Endothelial cell of umbilical vein (primary cell): Measurements from ENCODE around the gene HYI. TPM values are rescaled to one million over a fixed set of nuclear protein-coding genes. Genes with fewer than 3 reads are reported as not detected.
A peak's percentile ranks its signal among the peaks of the same experiment; 100 is the strongest.

Experiments
- BruUV-seq: library from RNA; stranded (reverse); fragments of 400-500 nt; replicated peaks from 2 replicates; lab custom pipeline; 2021; lab: Mats Ljungman, UMichigan
- CTCF ChIA-PET: fragments of 300-600, 350-600 bp; sonication (Branson Sonifier 250); formaldehyde crosslinking; loops from one replicate; lab custom pipeline; 2021; ENCODE audit warnings: antibody characterized with exemption, inconsistent platforms; lab: Charles Lee
- POLR2A ChIA-PET: fragments of 300-600, 350-600 bp; sonication (Branson Sonifier 250); formaldehyde crosslinking; loops from one replicate; lab custom pipeline; 2021; ENCODE audit warnings: antibody characterized with exemption, inconsistent platforms; lab: Charles Lee
- DNase-seq: peaks from one replicate; pipeline ENCODE4 v3.0.0-alpha.2; 2011; ENCODE audit warnings: low read depth, low spot score
- FAIRE-seq: peaks from 2 replicates; lab custom pipeline; 2011; peaks lifted over from hg19 to GRCh38; lab: Jason Lieb, UNC
- H2AFZ ChIP-seq: 2 replicates; pipeline ENCODE4 v1.6.0; 2012; ENCODE audit warnings: low read depth, low read length, control low read depth, inconsistent platforms
- H3K27ac ChIP-seq: 2 replicates; pipeline ENCODE4 v1.5.1; 2011; ENCODE audit warnings: low read depth, mild to moderate bottlenecking, control low read depth, low read length, moderate library complexity; ENCODE audit not compliant: insufficient read depth
- H3K27me3 ChIP-seq, 2 experiments: 2 replicates each; pipeline versions ENCODE4 v1.6.0 to v1.6.1; 2011; ENCODE audit warnings: low read length in 2 of 2, mixed read lengths in 1 of 2; ENCODE audit not compliant: control insufficient read depth in 2 of 2, insufficient read depth in 2 of 2
- H3K36me3 ChIP-seq, 2 experiments: 2 replicates in 1 of 2; 3 replicates in 1 of 2; pipeline ENCODE4 v1.5.1; 2011; ENCODE audit warnings: low read length in 2 of 2, mild to moderate bottlenecking in 1 of 2, moderate library complexity in 1 of 2; ENCODE audit not compliant: control insufficient read depth in 2 of 2, insufficient read depth in 2 of 2; ENCODE audit errors: extremely low read depth in 1 of 2
- H3K4me1 ChIP-seq: 3 replicates; pipeline ENCODE4 v1.5.1; 2011; ENCODE audit warnings: mild to moderate bottlenecking, low read length; ENCODE audit not compliant: control insufficient read depth, insufficient read depth; ENCODE audit errors: extremely low read depth
- H3K4me2 ChIP-seq: 2 replicates; pipeline ENCODE4 v1.6.1; 2011; ENCODE audit warnings: low read length, control low read depth, mixed read lengths; ENCODE audit not compliant: insufficient read depth
- H3K4me3 ChIP-seq, 3 experiments: fragments of 200-600 bp in 1 of 3; sonication (generic), shearing (Covaris generic) in 1 of 3; replicated peaks in 1 of 3; 2 replicates each; pipeline ENCODE4 v1.5.1; 2011 to 2016; ENCODE audit warnings: control low read depth in 3 of 3, low read length in 3 of 3, mild to moderate bottlenecking in 2 of 3, inconsistent platforms in 1 of 3, low read depth in 1 of 3, moderate library complexity in 1 of 3; ENCODE audit not compliant: insufficient read depth in 1 of 3
- H3K79me2 ChIP-seq: 2 replicates; pipeline ENCODE4 v1.6.0; 2012; ENCODE audit warnings: low read length, inconsistent platforms; ENCODE audit not compliant: control insufficient read depth, insufficient read depth
- H3K9ac ChIP-seq: replicated peaks from 2 replicates; pipeline ENCODE3; 2011; ENCODE audit warnings: low read length, control low read depth; ENCODE audit not compliant: insufficient read depth; ENCODE audit errors: extremely low read depth
- H3K9me1 ChIP-seq: replicated peaks from 3 replicates; pipeline ENCODE4 v1.6.0; 2011; ENCODE audit warnings: mild to moderate bottlenecking, low read length; ENCODE audit not compliant: control insufficient read depth, insufficient read depth; ENCODE audit errors: extremely low read depth
- H3K9me3 ChIP-seq: replicated peaks from 2 replicates; pipeline ENCODE4 v1.5.1; 2012; ENCODE audit warnings: low read length, inconsistent platforms; ENCODE audit not compliant: control insufficient read depth, insufficient read depth
- H4K20me1 ChIP-seq: replicated peaks from 2 replicates; pipeline ENCODE3; 2011; ENCODE audit warnings: mild to moderate bottlenecking, low read length; ENCODE audit not compliant: control insufficient read depth, insufficient read depth; ENCODE audit errors: extremely low read depth
- EZH2 ChIP-seq: IDR thresholded peaks from 2 replicates; pipeline ENCODE4 v1.6.1; 2012; ENCODE audit warnings: borderline replicate concordance, low read depth, mild to moderate bottlenecking, moderate library complexity, low read length, inconsistent platforms; ENCODE audit not compliant: severe bottlenecking
- FOS ChIP-seq: IDR thresholded peaks from 2 replicates; pipeline ENCODE4 v1.6.1; 2011; ENCODE audit warnings: mild to moderate bottlenecking, low read length, moderate library complexity, borderline replicate concordance; ENCODE audit not compliant: insufficient read depth
- GATA2 ChIP-seq: IDR thresholded peaks from 2 replicates; pipeline ENCODE4 v1.7.0; 2011; ENCODE audit warnings: low read depth, mild to moderate bottlenecking, moderate library complexity, mixed read lengths, low read length; ENCODE audit not compliant: insufficient read length, insufficient read depth
- JUN ChIP-seq: IDR thresholded peaks from 2 replicates; pipeline ENCODE4 v1.6.1; 2011; ENCODE audit warnings: borderline replicate concordance, low read depth; ENCODE audit not compliant: insufficient read length, insufficient read depth
- MYC ChIP-seq: IDR thresholded peaks from one replicate; pipeline ENCODE4 v1.6.1; 2011; ENCODE audit warnings: mild to moderate bottlenecking, low read depth, low read length
- POLR2A ChIP-seq: IDR thresholded peaks from 2 replicates; pipeline ENCODE4 v1.6.1; 2012; ENCODE audit warnings: low read depth, mild to moderate bottlenecking, control low read depth, low read length
- POLR2AphosphoS5 ChIP-seq: IDR thresholded peaks from 2 replicates; pipeline ENCODE4 v1.6.1; 2012; ENCODE audit warnings: low read depth, mild to moderate bottlenecking, control low read depth, low read length, moderate library complexity; ENCODE audit not compliant: insufficient read depth
- dilution Hi-C: fragments of 300-500 bp; cut with MboI; formaldehyde crosslinking; loops from one replicate; pipeline ENCODE4 v1.15.0; 2019; ENCODE audit warnings: low sequenced_read_pairs; ENCODE audit not compliant: extremely low pct_ligation_motif_present
- intact Hi-C: fragments of 100-400 bp; cut with micrococcal nuclease; formaldehyde crosslinking; loops from one replicate; pipeline ENCODE4 v1.10.0; 2022
- polyA plus RNA-seq, 4 experiments: library from polyadenylated mRNA; depleted of rRNA in 3 of 4; stranded (reverse) in 3 of 4; unstranded in 1 of 4; fragments of >200 nt; gene quantifications; 2 replicates each; pipeline versions ENCODE4 v1.2.1 to v1.2.3, GENCODE V29; 2011 to 2012; ENCODE audit warnings: missing spikeins in 1 of 4
- total RNA-seq: library from RNA; stranded (reverse); gene quantifications from 2 replicates; pipeline ENCODE4 v1.2.3, GENCODE V29; 2021
- TF ChIP-seq, protein P1 (sequence below): IDR thresholded peaks from 2 replicates; pipeline ENCODE4 v1.6.1; 2011; ENCODE audit not compliant: insufficient read depth, insufficient read length
- TF ChIP-seq, protein P2 (sequence below), 2 donors: IDR thresholded peaks; 1 replicate in 1 of 2; 2 replicates in 1 of 2; pipeline ENCODE4 v1.5.1; 2011; ENCODE audit warnings: low read length in 2 of 2, mild to moderate bottlenecking in 2 of 2, moderate library complexity in 2 of 2, control low read depth in 1 of 2, inconsistent platforms in 1 of 2, low read depth in 1 of 2; ENCODE audit not compliant: insufficient read depth in 1 of 2; ENCODE audit errors: extremely low read depth in 1 of 2

Gene HYI
- total and polyA plus RNA-seq, 2 donors (not counting 3 experiments of a cell fraction or from before 2014, with no cell fraction given): 324 to 342 TPM

DNA sequence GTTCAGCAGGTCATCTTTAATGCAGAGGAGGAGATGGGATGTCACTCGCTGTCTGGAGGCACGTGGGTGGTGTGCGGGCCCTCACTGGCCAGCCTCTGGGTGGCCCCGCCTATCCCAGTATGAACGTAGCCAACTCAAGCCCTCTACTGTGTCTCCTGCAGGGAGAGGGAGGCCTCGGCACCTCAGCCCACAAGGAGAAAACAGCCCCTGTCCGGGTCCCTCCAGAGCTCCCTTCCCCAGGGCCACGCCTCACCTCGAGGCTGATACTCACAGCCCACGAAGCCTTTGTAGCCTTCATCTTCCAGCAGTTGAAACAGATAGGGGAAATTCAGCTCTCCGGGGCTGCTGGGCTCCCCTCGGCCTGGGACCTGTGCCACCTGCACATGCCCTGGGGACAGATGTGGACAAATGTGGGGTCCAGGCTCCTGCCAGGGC, 2.6 kb downstream of the HYI start:
- FAIRE-seq (no peak), DNase-seq (no peak)
- ChIA-PET CTCF (interaction anchor here (1.2 kb wide), 1 partner anchor 15 kb away, joined by 3 read pairs; no protein-coding TSS in a partner anchor), POLR2A (no interaction called here)
- H3K27ac ChIP-seq: no peak overlapping the region
- no peaks in the 10 kb centered on the region for H3K9me1 ChIP-seq
- H4K20me1 ChIP-seq: no peaks in the 10 kb centered on the region
- dilution Hi-C loops: no loop called here
- H3K4me1 ChIP-seq: peaks cover 43% of the 10 kb centered on the region
- peaks cover 18 to 54% of the 10 kb centered on the region in 2 experiments for H3K36me3 ChIP-seq
- H3K4me2 ChIP-seq: peak overlapping the region; percentile 21
- H2AFZ ChIP-seq: no peak overlapping the region
- BruUV-seq: no TSS peak
- peaks cover 26% of the 10 kb centered on the region for H3K79me2 ChIP-seq
- intact Hi-C loops: no loop called here
- TF ChIP-seq, protein P1, sequence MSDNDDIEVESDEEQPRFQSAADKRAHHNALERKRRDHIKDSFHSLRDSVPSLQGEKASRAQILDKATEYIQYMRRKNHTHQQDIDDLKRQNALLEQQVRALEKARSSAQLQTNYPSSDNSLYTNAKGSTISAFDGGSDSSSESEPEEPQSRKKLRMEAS: no peak
- TF ChIP-seq GATA2 (no peak), MYC (no peak), POLR2AphosphoS5 (no peak), POLR2A (no peak), EZH2 (no peak), FOS (no peak), JUN (no peak)
- TF ChIP-seq, protein P2, sequence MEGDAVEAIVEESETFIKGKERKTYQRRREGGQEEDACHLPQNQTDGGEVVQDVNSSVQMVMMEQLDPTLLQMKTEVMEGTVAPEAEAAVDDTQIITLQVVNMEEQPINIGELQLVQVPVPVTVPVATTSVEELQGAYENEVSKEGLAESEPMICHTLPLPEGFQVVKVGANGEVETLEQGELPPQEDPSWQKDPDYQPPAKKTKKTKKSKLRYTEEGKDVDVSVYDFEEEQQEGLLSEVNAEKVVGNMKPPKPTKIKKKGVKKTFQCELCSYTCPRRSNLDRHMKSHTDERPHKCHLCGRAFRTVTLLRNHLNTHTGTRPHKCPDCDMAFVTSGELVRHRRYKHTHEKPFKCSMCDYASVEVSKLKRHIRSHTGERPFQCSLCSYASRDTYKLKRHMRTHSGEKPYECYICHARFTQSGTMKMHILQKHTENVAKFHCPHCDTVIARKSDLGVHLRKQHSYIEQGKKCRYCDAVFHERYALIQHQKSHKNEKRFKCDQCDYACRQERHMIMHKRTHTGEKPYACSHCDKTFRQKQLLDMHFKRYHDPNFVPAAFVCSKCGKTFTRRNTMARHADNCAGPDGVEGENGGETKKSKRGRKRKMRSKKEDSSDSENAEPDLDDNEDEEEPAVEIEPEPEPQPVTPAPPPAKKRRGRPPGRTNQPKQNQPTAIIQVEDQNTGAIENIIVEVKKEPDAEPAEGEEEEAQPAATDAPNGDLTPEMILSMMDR (IDR thresholded peaks at IDR 0.05; ENCODE audit: extremely low read depth in 1 of 2, insufficient read depth in 1 of 2, low read depth in 1 of 2, low read length in 2 of 2): no peak
- H3K4me3 ChIP-seq: no peak overlapping the region
- no peaks in the 10 kb centered on the region for H3K9me3 ChIP-seq
- no peaks in the 10 kb centered on the region for H3K27me3 ChIP-seq
- H3K9ac ChIP-seq: no peak overlapping the region
